HG03521 (cell line): ENCODE results near the gene HSPB3.
"Not testable (repeated sequence)": the region's sequence is repeated elsewhere in the genome, so short reads cannot be mapped to it uniquely, and the experiment has no call there.

Source experiments
- ATAC-seq: cut with Tn5 transposase; IDR thresholded peaks from one replicate; pipeline ENCODE4 v1.9.1; 2021; ENCODE audit warnings: mild to moderate bottlenecking, moderate library complexity; ENCODE audit not compliant: unreplicated experiment

HSPB3 gene

DNA sequence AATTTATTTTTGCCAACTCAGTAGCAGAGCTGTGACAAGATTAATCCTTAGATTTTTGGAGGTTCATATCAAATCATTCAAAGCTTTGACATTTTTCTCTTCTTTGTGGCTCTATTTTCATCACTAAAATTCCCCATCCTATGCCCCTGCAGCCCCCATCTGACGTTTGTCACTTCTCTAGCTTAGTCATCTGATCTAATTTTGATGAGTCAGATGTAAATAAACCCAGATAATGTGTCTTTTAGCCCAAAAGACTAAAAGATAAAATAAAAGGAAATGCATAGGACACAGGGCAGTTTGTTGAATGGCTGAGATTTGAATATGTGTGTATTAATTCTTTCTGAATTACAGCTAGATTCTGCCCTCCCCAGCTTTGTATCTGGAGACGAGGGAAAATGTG, 897 bp upstream of the HSPB3 start:
- ATAC-seq: no peak

GRCh38 chr5:54457094-54457862, 1.8 kb downstream of the HSPB3 start:
- ATAC-seq: no peak

- no peak for ATAC-seq
These were observed 2.7 kb downstream of the HSPB3 start for GRCh38 chr5:54458221-54458620.

GRCh38 chr5:54460181-54460919, 4.9 kb downstream of the HSPB3 start:
- no peak for ATAC-seq

- no peak for ATAC-seq
These were observed 6.8 kb downstream of the HSPB3 start for GRCh38 chr5:54462281-54462680.

DNA sequence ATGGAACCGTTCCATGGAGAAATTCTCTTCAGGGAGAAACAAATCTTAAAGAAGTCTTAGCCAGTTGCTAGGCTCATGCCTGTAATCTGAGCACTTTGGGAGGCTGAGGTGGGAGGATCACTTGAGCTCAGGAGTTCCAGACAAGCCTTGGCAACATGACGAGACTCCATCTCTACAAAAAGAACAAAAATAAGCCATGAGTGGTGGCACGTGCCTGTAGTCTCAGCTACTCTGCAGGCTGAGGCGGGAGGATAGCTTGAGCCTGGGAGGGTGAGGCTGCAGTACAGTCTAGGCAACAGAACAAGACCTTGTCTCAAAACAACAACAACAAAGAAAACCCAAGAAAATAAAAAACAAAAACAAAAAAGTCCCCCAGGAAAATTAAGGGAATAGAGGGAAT, 8.2 kb downstream of the HSPB3 start:
- ATAC-seq: no peak

DNA sequence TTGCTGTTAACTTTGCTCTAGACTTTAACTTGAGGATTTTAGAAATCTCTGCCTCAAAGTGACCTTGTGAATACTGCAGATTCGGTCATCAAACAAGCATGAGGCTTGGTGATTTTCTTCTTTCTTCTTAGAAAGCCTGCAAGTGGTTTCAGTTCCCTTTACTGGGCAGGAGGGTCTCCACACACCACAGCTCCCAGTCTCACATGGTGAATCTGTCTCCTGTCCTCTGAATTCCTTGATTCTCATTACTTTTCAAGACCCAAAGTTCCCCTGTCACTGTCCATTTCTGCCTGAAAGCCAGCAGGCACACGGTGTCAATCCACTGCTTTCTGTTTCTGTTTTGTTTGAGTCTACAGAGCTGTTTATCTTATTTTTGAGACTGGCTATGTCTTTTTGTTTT, 14.1 kb downstream of the HSPB3 start:
- ATAC-seq: peak; percentile 62

- ATAC-seq: no peak
These were observed 14.6 kb downstream of the HSPB3 start for GRCh38 chr5:54470128-54470527.

GRCh38 chr5:54470677-54471076, 15.2 kb downstream of the HSPB3 start:
- ATAC-seq: no peak

DNA sequence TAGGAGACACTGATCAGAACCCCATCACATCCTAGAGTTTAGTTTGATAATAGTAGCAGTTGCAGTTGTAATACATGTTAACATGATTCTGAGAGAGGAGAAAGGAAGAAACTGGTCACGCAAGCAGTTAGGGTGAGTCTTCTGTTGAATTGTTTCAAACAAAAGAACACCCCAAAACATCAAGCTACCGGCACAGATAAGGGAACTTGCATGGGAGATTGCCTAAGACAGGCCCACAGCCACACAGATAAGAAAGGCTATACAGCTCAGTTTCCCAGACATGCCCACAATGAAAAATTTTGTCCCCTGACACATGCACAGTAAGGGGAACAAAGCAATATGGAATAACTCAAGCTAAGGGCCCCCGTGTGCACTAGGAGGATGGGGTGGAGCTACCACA, 15.9 kb downstream of the HSPB3 start:
- ATAC-seq: no peak

- ATAC-seq: no peak
These were observed 21.2 kb downstream of the HSPB3 start for GRCh38 chr5:54476682-54477081.

DNA sequence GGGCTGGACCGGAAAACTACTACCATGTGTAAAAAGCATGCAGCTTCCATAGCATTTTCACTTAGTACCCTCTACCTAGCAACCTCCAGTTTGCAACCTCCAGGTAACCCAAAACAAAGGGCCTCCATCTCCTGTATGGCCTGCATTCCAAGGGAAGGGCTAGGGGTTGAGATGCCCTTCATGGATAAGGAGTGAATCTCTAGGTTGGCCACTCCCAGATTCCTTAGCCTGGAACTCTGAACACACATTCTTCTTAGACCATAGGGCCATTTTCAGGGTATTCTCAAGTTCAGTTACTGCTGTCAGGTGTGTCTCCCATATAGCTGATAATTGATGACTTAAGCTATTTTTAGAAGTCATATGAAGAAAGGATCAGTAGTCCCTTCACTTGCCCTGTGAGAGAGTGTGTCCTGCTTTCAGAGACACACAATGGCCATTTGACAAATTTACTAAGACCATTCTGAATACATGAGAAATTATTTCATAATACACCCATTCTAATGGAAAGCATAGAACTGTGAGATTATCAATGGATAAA, 22.5 kb downstream of the HSPB3 start:
- no peak for ATAC-seq

GRCh38 chr5:54480296-54480695, 24.8 kb downstream of the HSPB3 start:
- ATAC-seq: no peak

- no peak for ATAC-seq
These were observed 28.9 kb downstream of the HSPB3 start for GRCh38 chr5:54484219-54484894.

DNA sequence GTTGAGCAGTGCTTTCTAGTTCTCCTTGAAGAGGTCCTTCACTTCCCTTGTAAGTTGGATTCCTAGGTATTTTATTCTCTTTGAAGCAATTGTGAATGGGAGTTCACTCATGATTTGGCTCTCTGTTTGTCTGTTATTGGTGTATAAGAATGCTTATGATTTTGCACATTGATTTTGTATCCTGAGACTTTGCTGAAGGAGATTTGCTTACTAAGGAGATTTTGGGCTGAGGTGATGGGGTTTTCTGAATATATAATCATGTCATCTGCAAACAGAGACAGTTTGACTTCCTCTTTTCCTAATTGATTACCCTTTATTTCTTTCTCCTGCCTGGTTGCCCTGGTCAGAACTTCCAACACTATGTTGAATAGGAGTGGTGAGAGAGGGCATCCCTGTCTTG, 30.2 kb downstream of the HSPB3 start:
- ATAC-seq: not testable (repeated sequence)

GRCh38 chr5:54489648-54489979, 34.1 kb downstream of the HSPB3 start:
- not testable (repeated sequence) for ATAC-seq

- no peak for ATAC-seq
These were observed 35.8 kb downstream of the HSPB3 start for GRCh38 chr5:54491326-54491725.

DNA sequence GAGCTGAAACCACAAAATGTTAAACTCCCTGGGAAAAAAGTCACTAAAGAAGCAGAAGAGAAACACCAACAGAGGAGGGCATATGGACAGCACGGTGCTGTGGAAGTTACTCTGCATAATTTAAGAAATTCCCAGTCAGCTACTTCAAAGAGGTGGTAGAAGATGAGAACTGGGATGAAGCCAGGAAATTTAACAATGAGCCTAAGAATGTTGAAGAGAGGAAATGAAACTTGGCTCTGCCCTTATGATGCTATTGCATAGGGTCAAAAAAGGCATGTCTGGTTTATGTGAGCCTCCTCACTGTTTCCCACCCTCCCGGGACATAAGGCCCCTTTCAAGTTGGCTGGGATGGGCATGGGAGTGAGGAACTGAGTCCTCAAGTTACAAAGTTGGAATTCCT, 36.7 kb downstream of the HSPB3 start:
- no peak for ATAC-seq

DNA sequence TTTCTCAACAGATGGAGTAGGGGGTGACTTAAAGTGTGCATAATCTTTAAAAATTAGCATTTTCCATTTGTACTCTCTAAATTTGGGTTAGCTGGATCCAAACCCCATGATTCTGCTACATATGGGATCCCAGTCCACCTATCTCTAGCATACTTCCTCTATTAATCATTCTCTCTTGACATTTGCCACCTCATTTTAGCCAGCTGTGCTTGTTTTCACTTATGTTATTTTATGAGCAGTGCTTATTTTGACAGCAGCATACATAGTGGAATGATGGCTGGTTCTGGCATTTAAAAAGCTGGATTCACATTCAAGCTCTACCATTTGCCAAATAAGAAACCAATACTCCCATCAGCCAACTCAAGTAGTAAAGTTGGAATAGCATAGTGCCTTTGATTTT, 39.5 kb downstream of the HSPB3 start:
- no peak for ATAC-seq
